ENCODE data around the gene KLHL26. TPM values are rescaled to one million over a fixed set of nuclear protein-coding genes. Genes with fewer than 3 reads are reported as not detected.

The KLHL26 gene
- total RNA-seq, 2 donors from 2014 or later, result 7.3 to 14.7 TPM

DNA sequence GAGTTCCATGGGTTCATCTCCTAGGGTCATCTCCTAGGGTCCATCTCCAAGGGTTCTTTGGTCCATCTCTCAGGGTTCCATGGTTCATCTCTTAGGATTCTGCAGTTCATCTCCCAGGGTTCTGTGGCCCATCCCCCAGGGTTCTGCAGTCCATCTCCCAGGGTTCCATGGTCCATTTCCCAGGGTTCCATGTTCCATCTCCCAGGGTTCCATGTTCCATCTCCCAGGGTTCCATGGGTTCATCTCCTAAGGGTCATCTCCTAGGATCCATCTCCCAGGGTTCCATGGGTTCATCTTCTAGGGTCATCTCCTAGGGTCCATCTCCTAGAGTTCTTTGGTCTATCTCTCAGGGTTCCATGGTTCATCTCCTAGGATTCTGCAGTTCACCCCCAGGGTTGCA lies 19.3 kb upstream of the KLHL26 start:
- Histone ChIP-seq H3K9me3 (no peaks in the 10 kb centered on the region), H3K27me3 (peaks cover 21% of the 10 kb centered on the region), H3K36me3 (no peaks in the 10 kb centered on the region), H3K4me3 (no peak overlapping the region), H3K4me1 (no peaks in the 10 kb centered on the region), H3K27ac (no peak overlapping the region), H3K9ac (ENCODE audit: low read depth in 2 of 2, low read length in 2 of 2) (no peak overlapping the region)
- DNase-seq, result no peak
- intact Hi-C loops (cut with DNase I), result no loop called here
- TF ChIP-seq, protein P1, sequence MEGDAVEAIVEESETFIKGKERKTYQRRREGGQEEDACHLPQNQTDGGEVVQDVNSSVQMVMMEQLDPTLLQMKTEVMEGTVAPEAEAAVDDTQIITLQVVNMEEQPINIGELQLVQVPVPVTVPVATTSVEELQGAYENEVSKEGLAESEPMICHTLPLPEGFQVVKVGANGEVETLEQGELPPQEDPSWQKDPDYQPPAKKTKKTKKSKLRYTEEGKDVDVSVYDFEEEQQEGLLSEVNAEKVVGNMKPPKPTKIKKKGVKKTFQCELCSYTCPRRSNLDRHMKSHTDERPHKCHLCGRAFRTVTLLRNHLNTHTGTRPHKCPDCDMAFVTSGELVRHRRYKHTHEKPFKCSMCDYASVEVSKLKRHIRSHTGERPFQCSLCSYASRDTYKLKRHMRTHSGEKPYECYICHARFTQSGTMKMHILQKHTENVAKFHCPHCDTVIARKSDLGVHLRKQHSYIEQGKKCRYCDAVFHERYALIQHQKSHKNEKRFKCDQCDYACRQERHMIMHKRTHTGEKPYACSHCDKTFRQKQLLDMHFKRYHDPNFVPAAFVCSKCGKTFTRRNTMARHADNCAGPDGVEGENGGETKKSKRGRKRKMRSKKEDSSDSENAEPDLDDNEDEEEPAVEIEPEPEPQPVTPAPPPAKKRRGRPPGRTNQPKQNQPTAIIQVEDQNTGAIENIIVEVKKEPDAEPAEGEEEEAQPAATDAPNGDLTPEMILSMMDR (IDR thresholded peaks at IDR 0.05), result no peak

DNA sequence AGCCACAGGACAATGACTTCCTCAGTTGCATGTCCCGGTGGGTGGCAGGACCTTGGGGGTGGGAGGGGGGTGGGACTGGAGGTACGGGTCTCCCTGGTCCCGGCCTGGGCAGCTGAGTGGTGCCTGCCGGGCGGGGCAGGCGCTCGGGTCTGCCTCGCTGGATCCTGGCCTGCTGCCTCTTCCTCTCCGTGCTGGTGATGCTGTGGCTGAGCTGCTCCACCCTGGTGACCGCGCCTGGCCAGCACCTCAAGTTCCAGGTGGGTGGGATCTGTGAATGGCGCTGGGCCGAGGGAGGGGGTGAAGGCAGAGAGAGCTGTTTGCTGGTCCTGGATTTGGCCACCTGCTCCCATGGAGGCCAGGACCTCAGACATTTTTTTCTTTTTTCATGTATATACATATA lies 18.6 kb upstream of the KLHL26 start:
- TF ChIP-seq, protein P1 (IDR thresholded peaks at IDR 0.05), result no peak
- intact Hi-C loops (cut with DNase I), result no loop called here
- H3K4me3 ChIP-seq, result no peak overlapping the region
- H3K9me3 ChIP-seq, result no peaks in the 10 kb centered on the region
- no peak overlapping the region for H3K9ac ChIP-seq (ENCODE audit: low read depth in 2 of 2, low read length in 2 of 2)
- H3K27me3 ChIP-seq, result peaks cover 14% of the 10 kb centered on the region
- no peaks in the 10 kb centered on the region for H3K4me1 ChIP-seq
- no peak overlapping the region for H3K27ac ChIP-seq
- H3K36me3 ChIP-seq, result no peaks in the 10 kb centered on the region
- no peak for DNase-seq

DNA sequence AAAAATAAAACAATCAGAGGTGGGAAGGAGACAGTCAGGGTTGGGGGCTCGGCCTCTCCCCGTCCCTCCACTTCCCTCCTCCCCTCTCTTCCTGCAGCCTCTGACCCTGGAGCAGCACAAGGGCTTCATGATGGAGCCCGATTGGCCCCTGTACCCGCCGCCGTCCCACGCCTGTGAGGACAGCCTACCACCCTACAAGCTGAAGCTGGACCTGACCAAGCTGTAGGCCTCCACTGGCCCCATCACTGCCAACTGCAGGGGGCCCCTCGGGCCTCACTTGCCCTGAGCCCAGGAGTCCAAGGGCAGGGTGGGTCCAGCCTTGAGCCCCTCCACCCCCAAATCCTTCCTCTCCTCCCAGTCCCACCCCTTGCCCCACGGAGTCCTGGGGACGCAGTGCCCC lies 16.5 kb upstream of the KLHL26 start:
- TF ChIP-seq, protein P1 (IDR thresholded peaks at IDR 0.05), result no peak
- H3K9ac ChIP-seq (ENCODE audit: low read depth in 2 of 2, low read length in 2 of 2), result no peak overlapping the region
- H3K4me3 ChIP-seq, result no peak overlapping the region
- DNase-seq, result no peak
- H3K27ac ChIP-seq, result no peak overlapping the region
- no peaks in the 10 kb centered on the region for H3K4me1 ChIP-seq
- H3K9me3 ChIP-seq, result no peaks in the 10 kb centered on the region
- H3K27me3 ChIP-seq, result no peaks in the 10 kb centered on the region
- intact Hi-C loops (cut with DNase I), result no loop called here
- no peaks in the 10 kb centered on the region for H3K36me3 ChIP-seq

DNA sequence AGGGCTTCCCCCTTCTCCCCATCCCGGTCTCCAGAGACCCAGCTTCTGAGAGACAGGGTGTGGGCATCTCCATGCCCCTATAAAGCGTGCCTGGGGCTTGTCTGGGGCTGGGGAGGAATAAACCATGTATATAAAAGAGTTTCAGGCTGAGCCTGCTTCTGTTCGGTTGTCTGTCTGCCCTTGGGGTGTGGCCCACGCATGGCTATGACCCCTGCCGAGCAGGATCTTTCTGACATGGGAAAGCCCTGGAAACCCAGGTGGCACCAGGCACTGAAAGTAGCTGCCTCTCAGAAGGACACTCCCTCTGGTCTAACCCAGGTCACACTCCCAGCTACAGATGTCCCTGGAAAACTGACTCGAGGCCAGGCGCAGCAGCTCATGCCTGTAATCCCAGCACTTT lies 15.9 kb upstream of the KLHL26 start:
- DNase-seq, result no peak
- Histone ChIP-seq H3K9ac (ENCODE audit: low read depth in 2 of 2, low read length in 2 of 2) (no peak overlapping the region), H3K4me3 (no peak overlapping the region), H3K27me3 (no peaks in the 10 kb centered on the region), H3K27ac (no peak overlapping the region), H3K4me1 (no peaks in the 10 kb centered on the region), H3K9me3 (no peaks in the 10 kb centered on the region), H3K36me3 (no peaks in the 10 kb centered on the region)
- TF ChIP-seq, protein P1 (IDR thresholded peaks at IDR 0.05), result no peak
- intact Hi-C loops (cut with DNase I), result no loop called here

DNA sequence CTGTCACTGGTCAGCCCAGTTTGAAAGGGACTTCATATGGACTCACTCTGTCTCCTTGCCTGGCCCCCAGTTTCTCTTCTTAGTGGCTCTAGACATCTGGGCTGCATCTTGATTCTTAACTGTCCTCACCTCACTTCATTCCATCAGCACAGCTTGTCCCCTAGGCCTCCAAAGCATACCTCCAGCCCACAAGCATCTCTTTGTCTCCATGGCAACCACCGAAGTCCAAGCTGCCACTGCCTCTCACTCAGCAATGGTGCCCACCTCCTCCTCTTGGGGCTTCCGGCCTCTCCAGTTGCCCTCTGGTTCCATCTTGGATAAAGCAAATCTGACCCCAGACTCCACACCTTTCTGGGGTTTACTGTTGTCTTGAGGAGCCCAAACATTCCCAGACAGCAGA lies 9.9 kb upstream of the KLHL26 start:
- DNase-seq, result no peak
- Histone ChIP-seq H3K27me3 (no peaks in the 10 kb centered on the region), H3K27ac (no peak overlapping the region), H3K4me3 (no peak overlapping the region), H3K9ac (ENCODE audit: low read depth in 2 of 2, low read length in 2 of 2) (no peak overlapping the region), H3K9me3 (no peaks in the 10 kb centered on the region), H3K36me3 (no peaks in the 10 kb centered on the region), H3K4me1 (no peaks in the 10 kb centered on the region)
- TF ChIP-seq, protein P1 (IDR thresholded peaks at IDR 0.05), result no peak
- intact Hi-C loops (cut with DNase I), result no loop called here

Data from colonic mucosa (tissue), 4 donors.